Head of caudate nucleus (tissue), 42 donors: ENCODE results near the gene ARSB.
A peak's percentile ranks its signal among the peaks of the same experiment; 100 is the strongest.
"Not testable (repeated sequence)": the region's sequence is repeated elsewhere in the genome, so short reads cannot be mapped to it uniquely, and the experiment has no call there.

ENCODE experiments used
- DNase-seq, 42 donors: peaks; one replicate each; pipeline versions ENCODE4 v3.0.0 to v3.0.0-alpha.2; 2020 to 2021; ENCODE audit warnings: mixed read lengths in 7 of 42
- intact Hi-C: fragments of 100-400 bp; cut with DNase I; formaldehyde crosslinking; loops from one replicate; pipeline ENCODE4 v1.15.0; 2022

The ARSB gene

DNA sequence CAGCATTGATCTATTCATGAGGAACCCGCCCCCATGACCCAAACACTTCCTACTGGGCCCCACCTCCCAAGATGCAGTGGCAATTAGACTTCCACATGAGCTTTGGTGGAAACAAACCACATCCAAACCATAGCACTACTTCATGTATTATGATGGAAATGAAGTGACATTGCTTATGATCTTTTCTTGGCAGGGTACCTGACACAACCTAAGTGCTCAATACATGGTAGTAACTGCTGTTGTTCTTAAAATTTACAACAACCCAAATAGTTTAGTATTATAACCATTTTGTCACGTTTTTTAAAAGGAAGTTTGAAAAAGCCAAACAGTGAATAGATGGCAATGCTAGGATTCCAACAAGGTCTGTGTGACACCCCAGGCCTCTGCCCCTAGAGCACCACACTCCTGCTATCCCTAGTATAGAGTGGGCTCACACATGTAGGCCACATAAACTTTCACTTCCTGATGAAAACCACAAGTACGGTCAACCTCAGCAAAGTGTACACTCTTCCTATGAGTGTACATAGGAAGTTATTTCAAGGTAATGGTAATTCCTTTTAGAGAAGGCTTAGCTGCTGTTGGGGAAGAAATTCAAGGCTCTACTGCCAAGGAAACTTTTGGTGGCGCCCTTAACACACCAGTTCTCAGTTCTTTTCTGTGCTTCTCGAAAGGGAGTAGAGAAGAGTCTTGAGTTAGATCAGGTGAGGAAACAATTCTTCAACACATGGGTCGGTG, 97.6 kb downstream of the ARSB start:
- intact Hi-C loops = no loop called here
- DNase-seq = no peak

DNA sequence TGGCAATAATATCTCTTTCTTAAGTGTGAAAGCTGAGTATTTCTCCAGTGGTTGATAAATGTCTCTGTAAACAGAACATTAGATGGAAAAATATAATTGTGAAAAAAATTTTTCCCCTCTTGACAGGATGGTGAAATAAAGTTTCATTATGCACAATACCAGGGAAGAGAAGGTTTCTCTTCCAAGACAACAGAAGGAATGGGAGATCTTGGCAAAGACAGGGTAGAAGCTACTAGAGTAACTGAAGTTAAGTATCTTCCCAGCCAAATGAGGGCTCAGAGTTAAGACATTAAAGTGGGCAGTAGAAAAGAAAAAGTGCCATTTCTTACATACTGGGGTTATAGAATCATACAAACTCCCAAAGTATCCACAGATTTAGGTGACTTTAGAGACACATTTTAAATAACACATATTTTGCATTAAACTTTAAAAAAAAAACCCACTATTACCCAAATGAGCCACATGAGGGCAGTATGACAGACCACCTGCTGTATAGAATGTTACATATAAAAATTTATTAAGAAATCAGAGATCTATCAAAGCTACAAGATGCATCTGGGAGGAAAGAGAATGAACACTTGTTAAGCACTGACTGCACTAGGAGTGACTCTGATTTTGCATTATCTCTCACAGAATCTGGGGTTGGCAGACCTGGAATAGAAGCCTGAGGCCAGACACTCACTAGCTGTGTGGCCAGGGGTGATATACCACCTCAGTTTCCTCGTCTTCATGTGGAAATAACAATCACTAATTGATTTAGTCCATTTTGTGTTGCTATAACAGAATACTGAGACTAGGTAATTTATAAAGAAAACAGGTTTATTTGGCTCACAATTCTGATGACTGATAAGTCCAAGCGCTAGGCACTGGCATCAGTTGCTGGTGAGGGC, 98.5 kb downstream of the ARSB start:
- intact Hi-C loops = no loop called here
- no peak for DNase-seq

DNA sequence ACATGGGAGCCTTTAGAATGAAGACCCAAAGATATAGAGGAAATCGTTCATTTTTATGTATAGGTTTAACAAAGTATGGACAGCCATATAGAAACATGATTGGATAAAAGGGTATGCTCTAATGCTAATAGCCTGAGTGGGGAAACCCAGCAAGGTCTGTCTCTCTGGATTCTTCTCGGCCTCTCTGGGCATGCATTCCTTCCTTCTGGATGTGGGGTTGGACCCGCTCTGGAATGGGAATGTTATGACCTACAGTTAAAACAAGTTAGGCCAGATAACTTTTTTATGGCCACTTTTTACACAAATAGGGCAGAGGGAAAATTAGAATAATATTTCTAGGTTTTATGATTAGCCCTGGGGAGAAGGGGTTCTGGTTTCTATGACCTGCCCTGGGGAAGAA, 103.2 kb downstream of the ARSB start:
- intact Hi-C loops = no loop called here
- no peak for DNase-seq

DNA sequence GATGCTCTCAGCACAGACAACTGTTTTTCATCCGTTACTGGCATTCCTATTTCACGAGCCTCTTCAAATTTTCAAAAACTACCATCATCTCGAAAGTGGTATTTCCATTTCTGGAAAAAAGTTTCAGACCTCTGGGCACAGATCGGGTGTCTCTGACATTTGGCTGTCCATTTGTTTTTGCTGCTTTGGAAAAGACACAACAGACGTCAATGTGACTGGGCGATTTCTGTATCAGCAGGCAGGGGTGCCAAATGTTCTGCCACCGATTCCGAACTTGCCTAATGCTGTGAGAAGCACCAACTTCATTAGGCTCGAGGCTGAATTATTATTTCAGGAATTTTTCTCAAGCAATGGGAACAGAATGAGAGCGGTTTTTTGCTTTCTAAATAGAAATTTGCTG, 105.6 kb downstream of the ARSB start:
- intact Hi-C loops = no loop called here
- no peak for DNase-seq

DNA sequence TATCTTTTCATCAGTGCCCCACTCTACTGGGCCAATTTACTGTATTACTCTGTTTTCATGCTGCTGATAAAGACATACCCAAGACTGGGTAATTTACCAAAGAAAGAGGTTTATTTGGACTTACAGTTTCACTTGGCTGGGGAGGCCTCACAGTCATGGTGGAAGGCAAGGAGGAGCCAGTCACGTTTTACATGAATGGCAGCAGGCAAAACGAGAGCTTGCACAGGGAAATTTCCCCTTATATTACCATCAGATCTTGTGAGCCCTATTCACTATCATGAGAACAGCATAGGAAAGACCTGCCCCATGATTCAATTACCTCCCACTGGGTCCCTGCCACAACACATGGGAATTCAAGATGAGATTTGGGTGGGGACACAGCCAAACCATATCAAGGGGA, 119.0 kb downstream of the ARSB start:
- intact Hi-C loops, DNase-seq: not testable (repeated sequence)

DNA sequence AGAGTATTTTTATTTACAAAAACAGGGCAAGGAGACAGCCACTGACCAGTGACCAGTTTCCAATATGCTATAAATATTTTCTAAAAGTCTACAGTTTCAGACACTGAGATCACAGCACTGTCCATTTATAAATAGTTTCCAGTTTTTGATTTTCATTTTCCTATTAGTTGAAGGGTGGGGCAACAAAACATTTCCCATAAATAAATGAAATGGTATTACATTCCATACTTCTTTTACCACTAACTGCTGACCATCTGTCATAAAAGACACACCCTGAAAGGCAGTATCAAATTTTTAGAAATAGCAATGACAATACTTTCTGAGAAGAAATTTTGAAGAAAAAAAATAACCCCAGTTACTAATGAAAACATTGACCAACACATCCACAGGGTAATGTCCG, 126.7 kb downstream of the ARSB start:
- DNase-seq = no peak

DNA sequence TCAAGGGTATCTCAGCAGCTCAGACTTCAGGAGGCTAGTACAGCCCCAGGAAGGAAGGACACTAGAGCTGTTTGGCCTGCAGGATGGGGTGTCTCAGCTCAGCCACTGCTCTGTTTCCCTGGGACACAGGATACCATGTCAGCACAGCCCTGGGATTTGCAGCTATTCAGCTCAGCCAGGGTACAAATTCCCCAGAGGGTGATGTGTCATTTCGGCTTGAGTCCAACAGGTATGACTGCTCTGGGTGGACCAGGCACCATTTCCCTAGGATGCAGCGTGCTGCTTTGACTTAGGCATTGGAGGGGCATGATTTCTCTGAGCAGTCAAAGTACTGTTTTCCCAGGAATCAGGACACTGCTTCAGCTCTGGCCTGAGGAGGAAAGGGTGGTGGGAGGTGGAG, 130.1 kb downstream of the ARSB start:
- DNase-seq = no peak
- intact Hi-C loops = no loop called here

More for the DNA sequence above, 126.7 kb downstream of the ARSB start:
- intact Hi-C loops = no loop called here

DNA sequence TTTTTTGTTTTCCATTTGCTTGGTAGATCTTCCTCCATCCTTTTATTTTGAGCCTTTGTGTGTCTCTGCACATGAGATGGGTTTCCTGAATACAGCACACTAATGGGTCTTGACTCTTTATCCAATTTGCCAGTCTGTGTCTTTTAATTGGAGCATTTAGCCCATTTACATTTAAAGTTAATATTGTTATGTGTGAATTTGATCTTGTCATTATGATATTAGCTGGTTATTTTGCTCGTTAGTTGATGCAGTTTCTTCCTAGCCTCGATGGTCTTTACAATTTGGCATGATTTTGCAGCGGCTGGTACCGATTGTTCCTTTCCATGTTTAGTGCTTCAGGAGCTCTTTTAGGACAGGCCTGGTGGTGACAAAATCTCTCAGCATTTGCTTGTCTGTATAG, 133.2 kb downstream of the ARSB start:
- intact Hi-C loops, DNase-seq: not testable (repeated sequence)

DNA sequence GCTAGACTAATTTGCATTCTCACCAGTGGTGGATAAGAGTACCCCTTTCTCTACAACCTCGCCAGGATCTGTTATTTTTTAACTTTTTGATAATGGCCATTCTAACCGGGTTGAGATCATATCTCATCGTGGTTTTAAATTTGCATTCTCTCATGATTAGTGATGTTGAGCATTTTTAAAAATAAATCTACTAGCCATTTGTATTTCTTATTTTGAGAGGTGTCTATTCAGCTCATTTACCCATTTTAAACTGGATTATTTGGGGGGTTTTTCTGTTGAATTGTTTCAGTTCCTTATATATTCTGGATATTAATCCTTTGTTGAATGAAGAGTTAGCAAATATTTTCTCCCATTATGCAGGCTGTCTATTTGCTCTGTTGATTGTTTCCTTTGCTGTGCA, 139.6 kb downstream of the ARSB start:
- intact Hi-C loops = no loop called here

DNA sequence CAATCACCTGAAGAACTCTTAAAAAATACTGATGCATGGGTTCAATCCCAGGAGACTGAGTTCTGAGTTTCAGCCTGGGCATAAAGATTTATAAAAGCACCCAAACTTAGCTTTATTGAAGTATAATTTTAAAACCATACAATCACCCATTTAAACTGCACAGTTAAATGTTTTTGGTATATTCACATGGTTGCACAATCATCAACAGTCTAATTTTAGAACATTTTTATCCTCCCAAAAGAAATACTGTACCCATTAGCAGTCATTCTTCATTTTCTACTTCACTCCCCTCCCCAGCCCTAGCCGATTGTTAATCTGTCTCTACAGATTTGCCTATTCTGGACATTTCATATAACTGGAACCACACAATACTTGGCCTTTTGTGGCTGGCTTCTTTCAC, 141.7 kb downstream of the ARSB start:
- no peak for DNase-seq
- intact Hi-C loops = no loop called here

More for the DNA sequence above, 139.6 kb downstream of the ARSB start:
- DNase-seq = no peak

DNA sequence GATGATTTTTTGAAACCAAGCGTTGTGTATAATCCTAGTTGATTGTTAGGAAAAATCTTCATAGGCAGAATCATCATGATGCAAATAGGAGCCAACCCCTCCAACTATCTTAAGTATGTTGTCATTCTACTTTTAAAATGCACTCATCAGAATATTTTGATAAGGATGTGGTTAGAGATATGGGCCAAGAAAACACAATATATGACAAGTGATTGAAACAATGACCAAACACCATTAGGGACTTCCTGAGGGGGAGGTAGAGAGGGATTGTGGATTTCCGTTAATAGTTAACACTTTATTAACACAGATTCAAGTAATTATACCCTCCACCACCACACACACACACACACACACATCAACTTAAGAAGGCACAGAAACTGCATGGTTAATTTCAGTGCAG, 143.3 kb downstream of the ARSB start:
- intact Hi-C loops = no loop called here
- no peak for DNase-seq

DNA sequence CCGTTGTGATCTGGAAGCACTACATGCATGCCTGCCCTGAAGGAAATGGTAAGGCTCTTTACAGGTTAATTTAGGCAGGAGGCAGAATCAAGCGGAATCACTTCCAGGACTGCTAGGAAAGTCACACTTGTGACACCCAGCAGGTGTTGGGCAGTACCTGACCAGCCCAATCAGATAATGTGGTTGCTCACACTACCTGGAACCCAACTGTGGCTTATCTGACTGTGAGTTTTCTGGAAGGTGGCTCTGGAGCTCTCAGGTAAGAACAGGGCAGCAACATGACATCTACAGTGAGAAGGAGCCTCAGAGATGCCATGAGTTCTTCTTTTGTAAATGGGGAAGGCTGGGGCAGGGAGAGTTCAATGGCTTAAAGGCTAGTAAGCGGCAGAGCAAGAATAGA, 146.4 kb downstream of the ARSB start:
- DNase-seq = no peak
- intact Hi-C loops = no loop called here

DNA sequence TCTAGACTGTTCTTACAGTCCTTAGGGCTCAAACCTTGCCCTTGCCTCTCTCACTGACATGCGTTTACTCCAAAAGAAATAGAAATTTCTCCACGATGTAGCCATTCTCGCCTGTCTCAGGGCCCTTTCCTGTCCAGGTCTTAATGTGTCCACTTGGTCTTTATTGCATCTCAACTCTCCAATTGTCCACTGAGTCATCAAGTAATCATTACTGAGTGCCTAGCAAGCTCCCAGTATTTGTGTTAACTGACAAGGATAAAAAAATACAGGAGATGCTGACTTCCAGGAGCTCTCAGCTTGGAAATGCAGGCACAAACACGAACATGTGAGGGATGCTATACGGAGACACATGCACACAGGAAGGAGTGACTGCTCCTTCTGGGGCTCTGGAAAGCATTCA, 147.3 kb downstream of the ARSB start:
- DNase-seq = no peak
- intact Hi-C loops = no loop called here

DNA sequence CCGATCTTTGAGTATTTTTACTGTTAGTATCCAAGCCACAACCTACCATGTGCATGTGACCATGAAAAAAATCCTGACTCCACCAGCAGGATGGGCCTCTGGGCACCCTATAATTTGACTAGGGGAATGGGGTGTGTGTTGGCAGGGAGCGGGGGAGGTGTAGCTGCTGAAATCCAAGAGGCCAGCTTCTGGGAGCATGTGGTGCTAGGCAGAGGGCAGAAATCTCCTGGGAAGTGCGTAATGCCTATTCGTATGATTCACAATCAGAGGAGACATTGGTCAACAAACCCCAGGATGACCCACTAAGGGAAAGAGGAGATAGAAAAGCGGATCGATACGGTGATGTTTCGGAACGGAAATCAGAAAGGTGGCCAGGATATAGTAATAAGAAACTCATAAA, 149.9 kb downstream of the ARSB start:
- intact Hi-C loops = no loop called here
- DNase-seq = no peak

DNA sequence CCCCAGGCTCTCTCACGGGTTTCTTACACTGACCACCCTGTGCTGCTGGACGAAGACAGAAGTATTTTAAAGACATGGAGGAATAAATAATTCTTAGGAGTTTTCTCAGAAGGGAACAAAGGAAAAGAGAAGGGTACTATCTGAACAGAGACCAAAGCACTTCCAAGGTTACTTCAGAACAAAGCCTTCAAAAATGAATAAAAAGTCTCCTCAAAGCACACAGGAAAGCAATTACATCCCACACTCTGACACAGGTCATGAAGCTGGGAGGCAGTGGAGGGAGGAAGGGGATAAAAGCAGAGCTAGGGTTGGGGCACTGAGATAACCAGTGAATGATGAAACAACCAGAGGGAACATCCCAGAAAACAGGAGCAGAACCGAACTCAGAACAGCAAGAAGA, 151.8 kb downstream of the ARSB start:
- intact Hi-C loops = no loop called here
- DNase-seq = no peak

DNA sequence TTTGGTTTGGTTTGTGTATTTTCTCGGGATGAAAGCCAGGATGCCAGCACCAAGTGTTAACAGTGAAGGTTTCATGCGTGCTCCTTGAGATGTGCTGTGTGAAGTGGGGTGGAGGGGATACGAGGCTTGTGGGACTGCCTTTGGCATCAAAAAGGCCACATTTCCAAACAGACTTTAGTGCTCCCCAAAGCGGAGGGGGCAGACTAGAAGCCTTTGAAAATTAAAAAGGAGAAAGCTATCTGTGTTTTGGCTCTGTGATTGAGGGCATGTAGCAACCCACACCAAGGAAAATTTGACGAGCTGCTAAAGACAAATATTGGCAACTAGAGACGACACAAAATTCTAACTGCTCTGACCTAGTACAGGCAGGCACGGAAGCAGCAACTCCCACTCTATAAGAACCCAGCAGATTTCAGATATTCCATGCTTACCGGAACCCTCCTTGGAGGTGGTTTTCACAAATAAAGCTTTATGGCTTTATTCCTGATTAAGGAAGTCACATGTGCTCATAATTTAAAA, 154.5 kb downstream of the ARSB start:
- intact Hi-C loops = no loop called here
- DNase-seq = no peak

DNA sequence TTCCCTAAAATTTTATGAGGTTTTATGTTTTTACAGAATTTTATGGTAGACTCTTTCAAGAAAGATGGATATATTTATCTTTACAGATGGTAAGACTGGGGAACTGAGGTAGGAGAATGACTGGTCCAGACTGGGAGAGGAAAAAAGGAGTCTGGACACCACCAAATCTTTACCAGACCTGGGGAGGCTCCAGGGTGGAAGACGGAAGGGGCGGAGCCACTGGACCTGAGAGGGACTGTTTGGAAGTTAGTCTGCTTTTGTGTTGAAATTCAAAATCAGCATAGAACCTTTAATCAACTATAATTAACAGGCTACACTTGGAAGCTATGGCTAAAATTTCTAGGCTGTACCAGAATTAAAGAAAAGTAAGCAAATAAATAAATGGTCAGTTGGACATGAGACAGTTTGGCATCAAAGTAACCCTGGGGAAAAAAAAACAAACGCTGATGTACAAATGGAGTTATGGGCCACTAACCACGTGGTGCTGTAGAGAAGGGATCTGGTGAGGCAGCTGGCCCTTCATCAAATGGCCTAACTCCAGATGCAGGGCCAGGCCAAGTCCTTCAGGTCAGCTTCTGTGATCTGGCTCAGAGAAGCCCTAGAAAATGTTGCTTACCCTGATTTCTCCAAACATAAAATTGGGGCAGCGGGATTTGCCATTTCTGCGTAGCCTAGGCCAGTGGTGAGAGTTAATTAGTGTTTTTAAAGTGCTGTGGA, 155.1 kb downstream of the ARSB start:
- intact Hi-C loops = no loop called here
- peak in 26 of 42 donors; percentile 15 to 68 (median 39) for DNase-seq

DNA sequence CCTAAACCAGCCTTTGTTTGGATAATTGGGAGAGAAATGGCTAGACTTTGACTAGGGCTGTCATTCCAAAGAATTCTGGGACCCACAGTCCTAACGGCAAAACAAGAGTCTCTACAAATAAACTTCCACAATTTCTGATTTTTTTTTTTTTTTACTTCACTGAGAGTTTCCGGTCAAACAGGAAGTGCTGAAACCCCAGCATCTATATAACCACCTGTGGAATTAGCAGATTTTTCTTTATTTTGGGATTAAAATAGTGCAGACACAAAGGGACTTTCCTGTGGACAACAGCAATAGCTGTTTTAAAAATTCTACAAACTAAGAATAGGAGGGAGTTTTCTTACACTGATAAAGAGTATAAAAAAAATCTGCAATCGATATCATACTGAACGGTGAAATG, 157.4 kb downstream of the ARSB start:
- intact Hi-C loops = no loop called here
- DNase-seq = no peak

DNA sequence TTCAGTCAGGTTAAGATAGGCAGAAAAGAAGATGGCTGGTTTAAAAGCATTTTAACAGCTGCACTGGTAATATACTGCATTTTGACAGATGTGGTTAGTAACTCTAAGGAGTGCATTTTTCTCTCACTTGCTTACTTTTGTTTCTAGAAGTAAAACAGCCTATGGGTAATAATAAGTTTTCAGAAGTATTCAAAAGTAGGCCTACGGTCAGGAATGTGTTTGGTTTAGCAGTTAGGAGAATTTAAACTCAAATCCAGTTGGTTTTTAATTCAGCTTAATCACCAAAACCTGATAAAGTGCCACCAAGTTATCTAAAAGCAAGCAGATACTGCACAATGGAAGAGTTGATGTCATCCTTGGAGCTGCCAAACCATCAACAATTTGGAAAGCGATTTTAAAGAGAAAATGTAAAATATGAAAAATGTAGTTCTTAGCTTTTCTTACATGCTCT, 160.3 kb downstream of the ARSB start:
- DNase-seq = no peak
- intact Hi-C loops = no loop called here

DNA sequence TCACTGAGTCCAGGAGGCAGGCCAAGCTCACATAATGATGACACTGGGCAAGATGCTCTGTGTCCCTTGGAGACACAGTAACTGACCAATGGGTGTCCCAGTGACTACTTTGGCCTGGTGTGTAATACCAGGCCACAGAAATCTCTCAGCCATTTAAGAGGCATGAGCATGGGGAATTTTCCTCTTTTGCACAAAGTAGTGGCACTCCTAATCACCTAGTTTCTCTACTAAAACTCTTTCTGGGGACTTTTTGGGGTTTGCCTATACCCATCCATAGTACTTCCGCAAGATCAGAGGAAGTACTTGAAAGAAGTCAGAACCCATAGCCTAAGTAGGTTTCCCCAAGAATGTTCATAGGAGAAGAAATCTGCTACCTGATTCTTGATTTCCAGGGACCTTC, 161.9 kb downstream of the ARSB start:
- no peak for DNase-seq
- intact Hi-C loops = no loop called here
